Heart right ventricle (tissue), 16 donors: Measurements from ENCODE around the gene DCLK3. TPM values are rescaled to one million over a fixed set of nuclear protein-coding genes. Genes with fewer than 3 reads are reported as not detected.

Experiments used
- ATAC-seq, 8 donors: fragments of 200-7000 bp; cut with Tn5 transposase; one replicate each; pipeline ENCODE4 v1.9.1; 2020; ENCODE audit warnings: mild to moderate bottlenecking in 8 of 8, moderate library complexity in 8 of 8, moderate number of reproducible peaks in 1 of 8
- DNase-seq, 2 donors: peaks; one replicate each; pipeline ENCODE4 v3.0.0-alpha.2; 2020
- H3K27ac ChIP-seq, 10 donors: fragments of 200-600 bp; sonication (generic) in 2 of 10; one replicate each; pipeline versions ENCODE4 v1.5.0 to v1.8.0; 2020 to 2022; ENCODE audit warnings: mild to moderate bottlenecking in 3 of 10
- H3K27me3 ChIP-seq, 7 donors: fragments of 200-600 bp; one replicate each; pipeline ENCODE4 v1.8.0; 2021 to 2022; ENCODE audit warnings: mild to moderate bottlenecking in 2 of 7
- H3K36me3 ChIP-seq, 9 donors: fragments of 200-600 bp; sonication (generic) in 1 of 9; one replicate each; pipeline versions ENCODE4 v1.5.0 to v1.8.0; 2020 to 2022; ENCODE audit warnings: mild to moderate bottlenecking in 2 of 9
- H3K4me1 ChIP-seq, 9 donors: fragments of 200-600 bp; sonication (generic) in 1 of 9; one replicate each; pipeline versions ENCODE4 v1.5.0 to v1.8.0; 2020 to 2022; ENCODE audit warnings: mild to moderate bottlenecking in 4 of 9
- H3K4me3 ChIP-seq, 10 donors: fragments of 200-600 bp; sonication (generic) in 2 of 10; one replicate each; pipeline versions ENCODE4 v1.5.0 to v1.8.0; 2020 to 2022; ENCODE audit warnings: mild to moderate bottlenecking in 7 of 10, moderate library complexity in 2 of 10
- H3K9me3 ChIP-seq, 11 donors: fragments of 200-600 bp in 10 of 11; sonication (generic) in 2 of 11; one replicate each; pipeline versions ENCODE4 v1.5.0 to v1.8.0; 2013 to 2022; ENCODE audit warnings: mild to moderate bottlenecking in 2 of 11, control low read depth in 1 of 11, moderate library complexity in 1 of 11
- CTCF ChIP-seq, 9 donors: fragments of 200-600 bp; sonication (generic) in 2 of 9; IDR thresholded peaks; one replicate each; pipeline versions ENCODE4 v1.5.0 to v1.8.0; 2021 to 2022; ENCODE audit warnings: antibody characterized with exemption in 9 of 9, mild to moderate bottlenecking in 5 of 9, moderate library complexity in 1 of 9
- WGBS, 2 donors: extraction: QIAGEN DNeasy Blood & Tissue Kit; methylation state at CpG; one replicate each; pipeline ENCODE4 v1.1.7; 2013; ENCODE audit warnings: inconsistent platforms in 1 of 2; 5-methylcytosine and 5-hydroxymethylcytosine counted together
- intact Hi-C, 10 donors: fragments of 100-400 bp; cut with DNase I; formaldehyde crosslinking; loops; one replicate each; pipeline versions ENCODE4 v1.11.1 to v1.14.2; 2022
- long read RNA-seq, 3 donors: library from polyadenylated mRNA; unstranded; transcript quantifications; one replicate each; pipeline ENCODE4 v2.0.0, GENCODE V29; 2020 to 2021
- polyA plus RNA-seq, 2 donors: library from polyadenylated mRNA; stranded (reverse); fragments of 200-250 nt; gene quantifications; one replicate each; pipeline ENCODE4 v1.2.3, GENCODE V29; 2013
- total RNA-seq, 10 donors: library from RNA; stranded (reverse); fragmentation: NEBNext Ultra II Directional in 3 of 10; extraction: Animal tissue kit (Norgen Biotek cat#: 25700) in 3 of 10; gene quantifications; one replicate each; pipeline versions ENCODE4 v1.2.1 to v1.2.4, GENCODE V29; 2021 to 2023
- donor health status: Arrhythmogenic right ventricular cardiomyopathy.
- donor health status: ischemic (EF 13 %, LVEDD 7.1; RV severe dilation, severe dysfunction).
- donor health status: healthy with polysubstance abuse.
- donor health status: DM: no; HTN: yes; CAD: no.
- donor health status: DM: no; HTN: no; CAD: no.
- donor health status: ischemic (EF 25% LVEDD 6.9; RV normal size, moderate dysfunction).
- donor health status: ischemic (EF 25% LVEDD 5.7; RV mildly dilated, moderate dysfunction).
- donor health status: healthy.
- donor health status: DM: yes; HTN: yes; CAD: no.
- donor health status: Ischemic cardiomyopathy.
- donor health status: ischemic (EF 35%, LVEDD 5.7; RV mildly dilated, moderate dysfunction).
- donor health status: nonischemic (EF 11% LVEDD 7.7; RV severe dilation, severe dysfunction).
- donor health status: DM: yes; HTN: yes; CAD: no.
- donor health status: PGD.
- donor health status: ischemic (EF 29% LVEDD 5.4; RV normal size, mild dysfunction).
- donor health status: nonischemic (EF 23%, LVEDD 6.1; RV moderate dilation, normal function).

Gene DCLK3
- 1 to 10 TPM in 1 of 10 donors, under 1 TPM in 9; 0.04 to 1.0 (median 0.19) TPM for total RNA-seq
- polyA plus RNA-seq = under 1 TPM; 0.15 to 0.23 TPM
- long read RNA-seq, donor 1, full-length matches to known transcripts = 1 of 1 reads
- long read RNA-seq, donor 1, partial matches to known transcripts = 0 of 1 reads
- long read RNA-seq, donor 1, other reads (novel, unspliced or antisense) = 0 of 1 reads
- long read RNA-seq, donor 2 = 0 reads
- long read RNA-seq, donor 3, partial matches to known transcripts = 0 of 1 reads
- long read RNA-seq, donor 3, other reads (novel, unspliced or antisense) = 1 of 1 reads

GRCh38 chr3:36763850-36764703, at the start of gene DCLK3:
Gene DCLK3, minus strand, starts transcription at chr3:36764553. Its CDS starts 290 bp downstream, at chr3:36764263.
- peaks cover 15 to 63% (median 43%) of the 10 kb centered on the region in 7 donors for H3K27me3 ChIP-seq
- peak within 1 kb of the TSS; percentile 16 to 56 (median 42) for H3K4me3 ChIP-seq
- DNase-seq (peak in 1 of 2 donors; percentile 38), ATAC-seq (peak in 4 of 8 donors; percentile 33 to 77 (median 54))
- H3K27ac ChIP-seq = no peak within 1 kb of the TSS
- no peaks in the 10 kb centered on the region for H3K36me3 ChIP-seq
- TF ChIP-seq CTCF (IDR thresholded peaks at IDR 0.05) = no peak
- peaks cover 0 to 9% (median 0%) of the 10 kb centered on the region in 9 donors for H3K4me1 ChIP-seq
- intact Hi-C loops = no loop called here
- H3K9me3 ChIP-seq = no peaks in the 10 kb centered on the region
- 3 to 4% methylated on average over 60 to 99 of the region's 99 CpGs for WGBS, 2 donors

GRCh38 chr3:36813305-36813704, 49.0 kb upstream of the DCLK3 start:
- Histone ChIP-seq H3K9me3 (no peaks in the 10 kb centered on the region), H3K27ac (no peak overlapping the region), H3K4me3 (no peak overlapping the region), H3K36me3 (no peaks in the 10 kb centered on the region), H3K4me1 (peaks cover 0 to 11% (median 0%) of the 10 kb centered on the region in 9 donors), H3K27me3 (no peaks in the 10 kb centered on the region)
- ATAC-seq = no peak
- no peak for TF ChIP-seq CTCF (IDR thresholded peaks at IDR 0.05)
- no peak for DNase-seq
- 90 to 92% methylated on average over 6 of the region's 6 CpGs for WGBS, 2 donors
- intact Hi-C loops = no loop called here

DNA sequence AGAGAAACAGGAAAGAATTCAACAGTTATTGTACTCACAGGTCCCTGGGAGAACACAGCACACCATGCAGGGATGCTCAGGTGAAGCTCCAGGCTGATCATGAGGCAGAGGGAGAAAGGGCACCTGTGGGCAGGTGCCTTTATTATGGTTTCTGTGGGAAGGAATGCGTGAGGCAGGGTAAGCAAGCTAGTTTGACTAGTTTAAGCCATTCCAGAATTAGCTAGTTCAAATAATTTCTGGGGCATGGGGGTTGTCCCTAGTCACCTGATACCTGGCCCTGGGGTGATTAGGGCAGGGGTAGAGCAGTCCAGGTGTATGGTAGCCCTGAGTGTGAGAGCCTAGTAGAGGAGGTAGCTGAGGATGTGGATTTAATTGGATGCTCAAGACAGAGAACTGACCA, 47.9 kb upstream of the DCLK3 start:
- no peak for DNase-seq
- H3K27ac ChIP-seq = no peak overlapping the region
- intact Hi-C loops = no loop called here
- ATAC-seq = no peak
- no peak for TF ChIP-seq CTCF (IDR thresholded peaks at IDR 0.05)
- 98 to 100% methylated on average over 1 of the region's 1 CpG for WGBS, 2 donors
- H3K9me3 ChIP-seq = no peaks in the 10 kb centered on the region
- peaks cover 0 to 11% (median 0%) of the 10 kb centered on the region in 9 donors for H3K4me1 ChIP-seq
- H3K36me3 ChIP-seq = no peaks in the 10 kb centered on the region
- no peaks in the 10 kb centered on the region for H3K27me3 ChIP-seq
- no peak overlapping the region for H3K4me3 ChIP-seq

GRCh38 chr3:36811768-36812167, 47.4 kb upstream of the DCLK3 start:
- Histone ChIP-seq H3K36me3 (no peaks in the 10 kb centered on the region), H3K27me3 (no peaks in the 10 kb centered on the region), H3K27ac (no peak overlapping the region), H3K9me3 (peaks cover 0 to 2% (median 0%) of the 10 kb centered on the region in 11 donors), H3K4me3 (no peak overlapping the region), H3K4me1 (peaks cover 0 to 11% (median 0%) of the 10 kb centered on the region in 9 donors)
- 87 to 97% methylated on average over 2 of the region's 2 CpGs for WGBS, 2 donors
- intact Hi-C loops = no loop called here
- TF ChIP-seq CTCF (IDR thresholded peaks at IDR 0.05) = no peak
- ATAC-seq (no peak), DNase-seq (no peak)
